ENCODE results near the gene RIPK3. TPM values are rescaled to one million over a fixed set of nuclear protein-coding genes. Genes with fewer than 3 reads are reported as not detected.

RIPK3 gene
- total RNA-seq, 4 donors from 2014 or later = 45.2 to 72.0 (median 64.0) TPM

DNA sequence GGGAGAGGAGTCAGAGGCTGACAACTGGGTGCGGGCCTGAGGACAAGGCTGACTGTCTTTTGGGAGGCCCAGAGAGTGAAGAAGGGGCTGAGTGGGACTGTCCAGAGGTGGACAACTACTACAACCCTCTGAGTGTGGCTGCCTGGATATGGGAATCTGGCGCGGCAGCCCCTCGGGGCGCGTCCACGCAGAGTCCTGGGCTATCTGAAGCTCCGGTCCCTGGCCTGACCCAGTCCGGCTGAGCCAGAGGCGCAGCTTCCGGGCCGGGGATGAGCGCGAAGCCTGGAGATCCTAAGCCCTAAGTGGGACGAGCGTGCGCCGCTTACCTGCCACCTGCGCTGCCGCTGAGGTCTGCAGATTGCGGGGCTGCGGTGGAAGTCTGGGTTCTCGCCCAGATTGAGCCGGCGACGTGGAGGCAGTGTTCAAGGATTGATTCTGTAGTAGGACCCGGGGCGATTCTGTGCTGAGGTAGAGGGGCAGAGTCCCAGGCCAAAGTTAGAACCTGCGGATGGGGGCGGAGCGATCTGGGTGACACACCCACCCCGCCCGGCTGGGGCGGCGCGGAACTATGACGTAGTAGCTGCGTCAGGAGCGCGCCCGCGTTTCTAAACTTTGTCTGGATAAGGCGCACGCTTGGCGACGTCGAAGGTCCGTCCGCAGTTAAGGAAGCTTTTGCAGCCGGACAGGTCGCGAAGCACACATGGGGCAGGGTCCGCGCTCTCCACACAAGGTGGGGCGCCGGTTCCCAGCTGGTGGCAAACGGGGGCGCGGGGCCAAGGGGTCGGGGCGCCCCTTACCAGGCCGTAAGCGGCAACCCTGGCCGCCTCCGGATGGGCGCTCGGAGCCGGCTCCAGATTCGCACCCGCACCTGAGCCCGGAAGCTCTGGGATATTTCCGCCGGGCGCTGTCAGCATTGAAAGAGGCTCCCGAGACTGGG lies 40.3 kb downstream of the RIPK3 start, which contains the start of the genes DHRS1 and NOP9:
Gene DHRS1, minus strand, starts transcription at position 526 of the 937 bp plus-strand sequence. CDS start 674 bp downstream, outside the sequence.
Gene NOP9, plus strand, starts transcription at position 596 of the 937 bp plus-strand sequence. Its CDS starts 105 bp downstream, at position 701.
- Histone ChIP-seq H3K27me3 (no peaks in the 10 kb centered on the region), H3K4me3 (peak within 1 kb of the TSS; percentile 78 to 98 (median 88)), H3K9me3 (no peaks in the 10 kb centered on the region), H3K36me3 (peaks cover 0 to 50% (median 0%) of the 10 kb centered on the region in 3 donors), H3K4me1 (peaks cover 0 to 34% (median 12%) of the 10 kb centered on the region in 4 donors), H3K27ac (peak within 1 kb of the TSS; percentile 82 to 97 (median 90))
- peak; percentile 94 to 97 (median 97) for DNase-seq
- peak; percentile 92 to 96 for TF ChIP-seq POLR2A (IDR thresholded peaks at IDR 0.05)
- TF ChIP-seq, protein P1, sequence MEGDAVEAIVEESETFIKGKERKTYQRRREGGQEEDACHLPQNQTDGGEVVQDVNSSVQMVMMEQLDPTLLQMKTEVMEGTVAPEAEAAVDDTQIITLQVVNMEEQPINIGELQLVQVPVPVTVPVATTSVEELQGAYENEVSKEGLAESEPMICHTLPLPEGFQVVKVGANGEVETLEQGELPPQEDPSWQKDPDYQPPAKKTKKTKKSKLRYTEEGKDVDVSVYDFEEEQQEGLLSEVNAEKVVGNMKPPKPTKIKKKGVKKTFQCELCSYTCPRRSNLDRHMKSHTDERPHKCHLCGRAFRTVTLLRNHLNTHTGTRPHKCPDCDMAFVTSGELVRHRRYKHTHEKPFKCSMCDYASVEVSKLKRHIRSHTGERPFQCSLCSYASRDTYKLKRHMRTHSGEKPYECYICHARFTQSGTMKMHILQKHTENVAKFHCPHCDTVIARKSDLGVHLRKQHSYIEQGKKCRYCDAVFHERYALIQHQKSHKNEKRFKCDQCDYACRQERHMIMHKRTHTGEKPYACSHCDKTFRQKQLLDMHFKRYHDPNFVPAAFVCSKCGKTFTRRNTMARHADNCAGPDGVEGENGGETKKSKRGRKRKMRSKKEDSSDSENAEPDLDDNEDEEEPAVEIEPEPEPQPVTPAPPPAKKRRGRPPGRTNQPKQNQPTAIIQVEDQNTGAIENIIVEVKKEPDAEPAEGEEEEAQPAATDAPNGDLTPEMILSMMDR (IDR thresholded peaks at IDR 0.05) = peak in 1 of 6 experiments; percentile 1

DNA sequence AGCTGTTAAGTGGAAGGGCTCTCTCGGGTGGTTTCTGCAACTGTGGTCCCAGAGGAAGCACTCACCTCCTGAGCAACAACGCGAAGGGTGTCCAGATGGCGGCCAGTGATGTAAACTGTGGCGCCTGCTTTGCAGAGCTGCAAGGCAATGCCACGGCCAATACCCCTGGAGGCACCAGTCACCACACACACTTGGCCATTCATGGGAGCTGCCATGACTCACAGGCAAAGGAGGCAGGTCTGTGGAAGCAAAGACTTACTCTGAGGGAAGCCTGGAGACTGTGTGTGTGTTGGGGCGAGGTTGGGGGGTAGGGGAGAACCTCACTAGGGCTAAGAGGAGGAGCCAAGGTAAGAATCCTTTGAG lies 40.9 kb downstream of the RIPK3 start:
- H3K4me1 ChIP-seq = peaks cover 0 to 34% (median 12%) of the 10 kb centered on the region in 4 donors
- TF ChIP-seq POLR2A (IDR thresholded peaks at IDR 0.05) = no peak
- TF ChIP-seq, protein P1 (IDR thresholded peaks at IDR 0.05) = no peak
- peak overlapping the region; percentile 78 to 98 (median 88) for H3K4me3 ChIP-seq
- no peaks in the 10 kb centered on the region for H3K27me3 ChIP-seq
- peaks cover 0 to 47% (median 0%) of the 10 kb centered on the region in 3 donors for H3K36me3 ChIP-seq
- no peaks in the 10 kb centered on the region for H3K9me3 ChIP-seq
- DNase-seq = peak in 1 of 3 donors; percentile 67
- peak overlapping the region; percentile 82 to 97 (median 90) for H3K27ac ChIP-seq

DNA sequence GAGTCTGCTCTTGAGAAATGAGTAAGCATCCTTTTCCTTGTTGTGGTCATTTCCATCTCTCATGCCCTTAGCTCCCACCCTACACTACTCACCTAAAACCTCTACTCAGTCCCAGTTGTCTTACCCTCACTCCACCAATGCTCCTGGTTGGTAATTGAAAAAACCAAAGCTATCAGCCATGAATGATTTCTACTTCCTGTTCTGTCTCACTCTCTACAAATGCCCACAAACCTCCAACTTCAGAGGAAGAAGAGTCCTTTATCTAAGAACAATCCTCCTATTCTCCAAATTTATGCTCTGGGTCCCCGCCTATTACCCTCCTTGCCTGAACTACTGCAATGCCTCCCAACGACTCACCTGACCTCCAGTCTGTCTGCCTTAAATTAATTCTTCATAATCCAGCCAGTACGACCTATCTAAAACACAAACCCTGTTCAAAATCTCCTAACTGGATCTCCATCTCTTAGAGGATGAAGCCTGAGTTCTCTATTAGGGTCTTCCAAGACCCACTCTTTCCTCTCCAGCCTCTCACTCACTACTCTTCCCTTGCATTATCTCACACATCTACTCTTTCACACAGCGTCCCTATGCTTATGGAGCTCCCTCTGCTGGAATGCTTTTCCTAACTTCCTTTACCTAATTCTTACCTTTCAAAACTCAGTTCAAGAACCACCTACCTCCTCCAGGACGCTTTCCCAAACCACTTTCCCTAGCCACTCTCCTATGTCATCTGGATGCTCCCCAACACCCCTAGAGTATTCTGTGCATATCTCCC lies 42.4 kb downstream of the RIPK3 start:
- Histone ChIP-seq H3K27ac (peak overlapping the region in 1 of 4 donors; percentile 38), H3K4me1 (peaks cover 0 to 34% (median 12%) of the 10 kb centered on the region in 4 donors), H3K9me3 (no peaks in the 10 kb centered on the region), H3K36me3 (peaks cover 0 to 45% (median 0%) of the 10 kb centered on the region in 3 donors), H3K4me3 (peak overlapping the region in 2 of 4 donors; percentile 1 to 18), H3K27me3 (no peaks in the 10 kb centered on the region)
- TF ChIP-seq, protein P1 (IDR thresholded peaks at IDR 0.05) = peak in 5 of 6 experiments; percentile 1 to 65 (median 60)
- TF ChIP-seq POLR2A (IDR thresholded peaks at IDR 0.05) = no peak
- DNase-seq = no peak

DNA sequence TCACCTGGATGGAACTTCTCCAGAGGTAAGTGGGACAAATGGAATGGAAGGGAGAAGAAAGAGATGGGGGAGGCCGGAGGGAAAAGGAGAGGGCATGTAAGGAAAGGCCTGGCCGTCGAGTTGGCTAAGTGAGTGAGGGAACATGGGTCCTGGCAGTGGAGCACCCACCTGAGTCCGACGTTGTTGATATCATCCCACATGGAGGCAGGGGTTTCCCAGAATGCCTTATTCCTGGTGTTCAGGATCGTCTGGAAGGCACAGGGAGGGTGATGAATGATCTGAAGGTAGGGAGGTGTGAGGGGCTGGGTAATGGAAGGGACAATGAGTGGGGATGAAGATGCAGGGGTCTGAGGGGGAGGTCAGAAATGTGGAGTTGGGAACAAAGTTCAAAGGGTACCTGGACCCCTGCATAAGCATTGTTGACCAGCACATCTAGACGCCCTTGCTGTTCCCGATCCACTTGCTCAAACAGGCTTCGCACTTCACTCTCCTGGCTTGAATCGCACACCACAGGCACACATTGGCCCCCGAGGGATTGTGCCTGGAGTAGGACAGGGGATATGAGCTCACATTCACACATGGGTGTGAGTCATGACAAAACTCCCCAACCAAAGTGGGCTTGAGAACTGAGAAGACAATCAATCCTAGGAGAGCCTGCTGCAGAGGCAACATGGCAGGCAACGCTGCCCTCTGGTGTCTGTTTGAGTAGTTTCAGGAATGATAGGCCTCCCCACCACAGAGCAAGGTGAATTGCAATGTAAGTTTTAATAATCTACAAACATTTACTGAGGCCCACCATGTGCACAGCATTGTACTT lies 43.2 kb downstream of the RIPK3 start:
- H3K27ac ChIP-seq = peak overlapping the region in 1 of 4 donors; percentile 38
- peak overlapping the region in 1 of 4 donors; percentile 18 for H3K4me3 ChIP-seq
- H3K27me3 ChIP-seq = no peaks in the 10 kb centered on the region
- H3K9me3 ChIP-seq = no peaks in the 10 kb centered on the region
- peak in 2 of 3 donors; percentile 61 to 83 for DNase-seq
- peaks cover 0 to 34% (median 12%) of the 10 kb centered on the region in 4 donors for H3K4me1 ChIP-seq
- peaks cover 0 to 45% (median 0%) of the 10 kb centered on the region in 3 donors for H3K36me3 ChIP-seq
- TF ChIP-seq, protein P1 (IDR thresholded peaks at IDR 0.05) = peak; percentile 13 to 77 (median 72)
- TF ChIP-seq POLR2A (IDR thresholded peaks at IDR 0.05) = no peak

All from Peyer's patch (tissue), 4 donors.